HepG2 (cell line): Measurements from ENCODE around the gene TRIM8. TPM values are rescaled to one million over a fixed set of nuclear protein-coding genes. Genes with fewer than 3 reads are reported as not detected.
A peak's percentile ranks its signal among the peaks of the same experiment; 100 is the strongest.

Source experiments
- ATF7 ChIP-seq, 2 experiments: fragments of 450-650 bp in 1 of 2; sonication (generic) in 1 of 2; formaldehyde crosslinking in 1 of 2; IDR thresholded peaks; 2 replicates each; pipeline versions ENCODE4 v1.4.0 to v1.6.1; 2016 to 2020; ENCODE audit warnings: antibody characterized with exemption in 1 of 2, mild to moderate bottlenecking in 1 of 2, missing genetic modification reagents in 1 of 2
- BRD4 ChIP-seq: sonication (generic); formaldehyde crosslinking; IDR thresholded peaks from 2 replicates; pipeline ENCODE4 v1.4.0; 2020; ENCODE audit warnings: missing genetic modification reagents
- EED ChIP-seq: sonication (generic); formaldehyde crosslinking; IDR thresholded peaks from 2 replicates; pipeline ENCODE4 v1.5.0; 2020; ENCODE audit warnings: mild to moderate bottlenecking, missing genetic modification reagents
- FUBP1 ChIP-seq: sonication (generic); formaldehyde crosslinking; IDR thresholded peaks from 2 replicates; pipeline ENCODE4 v1.5.1; 2020; ENCODE audit warnings: missing genetic modification reagents, mild to moderate bottlenecking, borderline replicate concordance
- MIXL1 ChIP-seq: IDR thresholded peaks from 2 replicates; pipeline ENCODE4 v1.6.1; 2016
- NFKBIZ ChIP-seq: IDR thresholded peaks from 2 replicates; pipeline ENCODE4 v1.6.1; 2018; ENCODE audit warnings: missing genetic modification reagents, missing compliant biosample characterization
- NR1H2 ChIP-seq: sonication (generic); formaldehyde crosslinking; IDR thresholded peaks from 2 replicates; pipeline ENCODE4 v1.8.1; 2022; ENCODE audit warnings: low read depth, missing genetic modification reagents, borderline replicate concordance
- PHF8 ChIP-seq: sonication (generic); formaldehyde crosslinking; IDR thresholded peaks from 2 replicates; pipeline ENCODE4 v1.5.0; 2020; ENCODE audit warnings: missing genetic modification reagents
- POLR2A ChIP-seq, 2 experiments: IDR thresholded peaks; 2 replicates each; pipeline ENCODE4 v1.6.1; 2011; ENCODE audit warnings: low read depth in 2 of 2, low read length in 2 of 2, mild to moderate bottlenecking in 1 of 2, moderate library complexity in 1 of 2; ENCODE audit not compliant: insufficient read depth in 1 of 2
- RORA ChIP-seq: sonication (generic); formaldehyde crosslinking; IDR thresholded peaks from 2 replicates; pipeline ENCODE4 v1.5.0; 2020; ENCODE audit warnings: mild to moderate bottlenecking, missing genetic modification reagents, moderate library complexity
- STAT5B ChIP-seq: sonication (generic); formaldehyde crosslinking; IDR thresholded peaks from 2 replicates; pipeline ENCODE4 v1.4.0; 2020; ENCODE audit warnings: missing genetic modification reagents
- TGIF2 ChIP-seq: IDR thresholded peaks from 2 replicates; pipeline ENCODE4 v1.6.1; 2016; ENCODE audit warnings: control low read depth, missing compliant biosample characterization
- ZBTB14 ChIP-seq: sonication (generic); formaldehyde crosslinking; IDR thresholded peaks from 2 replicates; pipeline ENCODE4 v1.4.0; 2020; ENCODE audit warnings: missing genetic modification reagents
- ZBTB20 ChIP-seq: sonication (generic); formaldehyde crosslinking; IDR thresholded peaks from 2 replicates; pipeline ENCODE4 v1.8.1; 2023; ENCODE audit warnings: missing genetic modification reagents, low read depth, mild to moderate bottlenecking, borderline replicate concordance
- ZNF3 ChIP-seq: IDR thresholded peaks from 2 replicates; pipeline ENCODE4 v1.7.0; 2017; ENCODE audit warnings: inconsistent platforms
- ZNF329 ChIP-seq: sonication (generic); formaldehyde crosslinking; IDR thresholded peaks from 2 replicates; pipeline ENCODE4 v1.9.0; 2021; ENCODE audit warnings: low read depth, mild to moderate bottlenecking, missing genetic modification reagents
- ZNF577 ChIP-seq: sonication (generic); formaldehyde crosslinking; IDR thresholded peaks from 2 replicates; pipeline ENCODE4 v1.4.0; 2020; ENCODE audit warnings: mild to moderate bottlenecking, low read depth, missing genetic modification reagents, borderline replicate concordance
- ZNF644 ChIP-seq: IDR thresholded peaks from 2 replicates; pipeline ENCODE4 v1.6.1; 2016; ENCODE audit warnings: low read depth
- ZNF839 ChIP-seq: sonication (generic); formaldehyde crosslinking; IDR thresholded peaks from 2 replicates; pipeline ENCODE4 v1.4.0; 2020; ENCODE audit warnings: missing genetic modification reagents, mild to moderate bottlenecking, borderline replicate concordance
- polyA plus RNA-seq, 8 experiments: library from polyadenylated mRNA; depleted of rRNA in 3 of 8; stranded (reverse) in 7 of 8; unstranded in 1 of 8; fragments of >200 nt; fragmentation: Illumina TruSeq in 4 of 8; extraction: Trizol in 4 of 8; gene quantifications; 2 replicates each; pipeline versions ENCODE4 v1.2.1 to v1.2.3, GENCODE V29; 2011 to 2016; ENCODE audit warnings: low read depth in 4 of 8, missing spikeins in 1 of 8, mixed read lengths in 1 of 8; ENCODE audit not compliant: insufficient read depth in 1 of 8
- total RNA-seq, 5 experiments: library from RNA; depleted of rRNA; stranded (reverse); fragments of >200 nt; fragmentation: Illumina TruSeq; extraction: Trizol; gene quantifications; 2 replicates each; pipeline ENCODE4 v1.2.3, GENCODE V29; 2016; ENCODE audit warnings: low read depth in 1 of 5
- TF ChIP-seq, protein P1 (sequence below): sonication (generic); formaldehyde crosslinking; IDR thresholded peaks from 2 replicates; pipeline ENCODE4 v1.8.0; 2022; ENCODE audit warnings: missing genetic modification reagents, mild to moderate bottlenecking, inconsistent platforms, borderline replicate concordance
- TF ChIP-seq, protein P2 (sequence below): IDR thresholded peaks from 2 replicates; pipeline ENCODE4 v1.6.1; 2016; ENCODE audit warnings: mild to moderate bottlenecking, missing biosample characterization, missing genetic modification reagents
- TF ChIP-seq, protein P3 (sequence below), 2 experiments: IDR thresholded peaks; 2 replicates each; pipeline ENCODE4 v1.6.1; 2011 to 2012; ENCODE audit warnings: low read length in 2 of 2, borderline replicate concordance in 1 of 2, low read depth in 1 of 2, mild to moderate bottlenecking in 1 of 2, moderate library complexity in 1 of 2

Gene TRIM8
- total and polyA plus RNA-seq, 2 of the 13 experiments (the other 11 are each of a cell fraction or from before 2014, with no cell fraction given): 38.9 to 66.5 TPM

DNA sequence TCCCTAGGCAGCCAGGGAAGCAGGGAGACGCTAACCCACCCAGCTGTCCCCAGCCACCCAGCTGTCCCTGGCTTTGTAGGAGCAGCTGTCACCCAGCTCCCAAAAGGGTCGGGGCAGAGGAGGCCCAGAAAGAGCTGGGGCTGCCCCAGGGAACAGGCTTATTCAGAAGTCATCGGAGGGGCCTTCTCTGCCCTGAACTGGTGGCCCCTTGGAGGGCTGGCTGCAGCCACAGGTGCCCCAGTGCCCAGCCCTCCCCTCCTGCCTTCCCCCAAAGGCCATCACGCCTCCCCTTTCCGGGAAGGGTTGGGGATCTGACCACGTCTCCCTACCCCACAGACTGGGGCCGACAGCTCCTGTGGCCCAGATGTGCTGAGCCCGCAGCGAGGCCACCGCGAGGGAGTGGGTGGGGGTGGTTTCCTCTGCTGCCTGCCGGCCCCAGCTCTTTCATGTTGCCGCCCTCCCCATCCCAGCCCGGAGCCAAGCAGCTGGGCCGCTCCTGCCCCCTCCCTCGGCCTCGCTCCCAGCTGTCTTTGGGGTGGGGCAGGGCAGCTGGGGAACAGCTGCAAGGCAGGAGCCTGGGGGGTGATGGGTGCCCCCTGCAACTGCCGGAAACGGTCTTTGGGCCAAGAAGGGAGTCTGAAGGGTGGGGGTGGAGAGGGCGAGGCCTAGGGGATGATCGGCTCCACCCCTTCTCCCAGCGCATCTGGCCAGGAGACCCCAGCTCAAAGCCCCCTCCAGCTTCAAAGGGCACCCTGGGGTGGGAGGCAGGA is 16.8 kb downstream of the TRIM8 start (continued):
- TF ChIP-seq FUBP1 (CRISPR knock-in tag): no peak
- TF ChIP-seq ZNF577 (CRISPR knock-in tag): no peak
- TF ChIP-seq POLR2A (IDR thresholded peaks at IDR 0.05; ENCODE audit: insufficient read depth in 1 of 2, low read depth in 2 of 2, low read length in 2 of 2): 0 out of 4 replicates have a peak, but pooled peaks of 1 of the 2 experiments have one; percentile 11
- TF ChIP-seq PHF8 (CRISPR knock-in tag): peak; percentile 42; the same call in 1 of the 2 replicates
- no peak for TF ChIP-seq NR1H2 (CRISPR knock-in tag)
- TF ChIP-seq ATF7 (IDR thresholded peaks at IDR 0.05): no peak
- peak; percentile 33; the same call in 1 of the 2 replicates for TF ChIP-seq ATF7 (CRISPR knock-in tag; IDR thresholded peaks at IDR 0.05)
- TF ChIP-seq, protein P1, sequence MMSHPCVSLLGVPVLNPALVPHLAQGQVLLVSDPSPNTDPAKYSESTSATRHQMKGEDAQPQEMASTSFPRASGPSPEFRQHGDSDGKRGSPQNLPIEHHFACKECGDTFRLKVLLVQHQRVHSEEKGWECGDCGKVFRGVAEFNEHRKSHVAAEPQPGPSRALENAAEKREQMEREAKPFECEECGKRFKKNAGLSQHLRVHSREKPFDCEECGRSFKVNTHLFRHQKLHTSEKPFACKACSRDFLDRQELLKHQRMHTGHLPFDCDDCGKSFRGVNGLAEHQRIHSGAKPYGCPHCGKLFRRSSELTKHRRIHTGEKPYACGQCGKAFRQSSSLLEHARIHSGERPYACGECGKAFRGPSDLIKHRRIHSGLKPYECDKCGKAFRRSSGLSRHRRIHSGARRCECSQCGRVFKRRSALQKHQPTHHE (CRISPR knock-in tag): no peak
- TF ChIP-seq STAT5B (CRISPR knock-in tag): no peak
- TF ChIP-seq RORA (CRISPR knock-in tag): no peak
- no peak for TF ChIP-seq ZNF839 (CRISPR knock-in tag)
- no peak for TF ChIP-seq BRD4 (CRISPR knock-in tag)
- TF ChIP-seq MIXL1 (CRISPR knock-in tag): no peak
- no peak for TF ChIP-seq ZNF329 (CRISPR knock-in tag)
- peak; percentile 70; the same call in 1 of the 2 replicates for TF ChIP-seq TGIF2
- no peak for TF ChIP-seq ZBTB14
- no peak for TF ChIP-seq EED (CRISPR knock-in tag)
- TF ChIP-seq, protein P2, sequence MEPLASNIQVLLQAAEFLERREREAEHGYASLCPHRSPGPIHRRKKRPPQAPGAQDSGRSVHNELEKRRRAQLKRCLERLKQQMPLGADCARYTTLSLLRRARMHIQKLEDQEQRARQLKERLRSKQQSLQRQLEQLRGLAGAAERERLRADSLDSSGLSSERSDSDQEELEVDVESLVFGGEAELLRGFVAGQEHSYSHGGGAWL (CRISPR knock-in tag): no peak
- no peak for TF ChIP-seq NFKBIZ (CRISPR knock-in tag)
- no peak for TF ChIP-seq ZNF644 (CRISPR knock-in tag)
- TF ChIP-seq, protein P3, sequence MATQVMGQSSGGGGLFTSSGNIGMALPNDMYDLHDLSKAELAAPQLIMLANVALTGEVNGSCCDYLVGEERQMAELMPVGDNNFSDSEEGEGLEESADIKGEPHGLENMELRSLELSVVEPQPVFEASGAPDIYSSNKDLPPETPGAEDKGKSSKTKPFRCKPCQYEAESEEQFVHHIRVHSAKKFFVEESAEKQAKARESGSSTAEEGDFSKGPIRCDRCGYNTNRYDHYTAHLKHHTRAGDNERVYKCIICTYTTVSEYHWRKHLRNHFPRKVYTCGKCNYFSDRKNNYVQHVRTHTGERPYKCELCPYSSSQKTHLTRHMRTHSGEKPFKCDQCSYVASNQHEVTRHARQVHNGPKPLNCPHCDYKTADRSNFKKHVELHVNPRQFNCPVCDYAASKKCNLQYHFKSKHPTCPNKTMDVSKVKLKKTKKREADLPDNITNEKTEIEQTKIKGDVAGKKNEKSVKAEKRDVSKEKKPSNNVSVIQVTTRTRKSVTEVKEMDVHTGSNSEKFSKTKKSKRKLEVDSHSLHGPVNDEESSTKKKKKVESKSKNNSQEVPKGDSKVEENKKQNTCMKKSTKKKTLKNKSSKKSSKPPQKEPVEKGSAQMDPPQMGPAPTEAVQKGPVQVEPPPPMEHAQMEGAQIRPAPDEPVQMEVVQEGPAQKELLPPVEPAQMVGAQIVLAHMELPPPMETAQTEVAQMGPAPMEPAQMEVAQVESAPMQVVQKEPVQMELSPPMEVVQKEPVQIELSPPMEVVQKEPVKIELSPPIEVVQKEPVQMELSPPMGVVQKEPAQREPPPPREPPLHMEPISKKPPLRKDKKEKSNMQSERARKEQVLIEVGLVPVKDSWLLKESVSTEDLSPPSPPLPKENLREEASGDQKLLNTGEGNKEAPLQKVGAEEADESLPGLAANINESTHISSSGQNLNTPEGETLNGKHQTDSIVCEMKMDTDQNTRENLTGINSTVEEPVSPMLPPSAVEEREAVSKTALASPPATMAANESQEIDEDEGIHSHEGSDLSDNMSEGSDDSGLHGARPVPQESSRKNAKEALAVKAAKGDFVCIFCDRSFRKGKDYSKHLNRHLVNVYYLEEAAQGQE (IDR thresholded peaks at IDR 0.05; ENCODE audit: borderline replicate concordance in 1 of 2, low read depth in 1 of 2, low read length in 2 of 2): no peak
- TF ChIP-seq ZBTB20 (CRISPR knock-in tag): no peak; the same call in 1 of the 2 replicates
- no peak for TF ChIP-seq ZNF3 (CRISPR knock-in tag)
